Sigmoid colon (tissue), 7 donors: ENCODE measurements around the gene ACSS2. TPM values are rescaled to one million over a fixed set of nuclear protein-coding genes. Genes with fewer than 3 reads are reported as not detected.

Experiments used
- DNase-seq: peaks from one replicate; pipeline ENCODE4 v3.0.0-alpha.2; 2019
- H3K27ac ChIP-seq, 4 donors: fragments of 200-600 bp; sonication (generic); one replicate each; pipeline ENCODE4 v1.5.1; 2016 to 2019; ENCODE audit warnings: mild to moderate bottlenecking in 1 of 4
- H3K27me3 ChIP-seq, 3 donors: fragments of 200-600 bp; sonication (generic); one replicate each; pipeline ENCODE4 v1.5.1; 2019; ENCODE audit warnings: mild to moderate bottlenecking in 1 of 3
- H3K36me3 ChIP-seq, 4 donors: fragments of 200-600 bp; sonication (generic); one replicate each; pipeline ENCODE4 v1.5.1; 2016 to 2019
- H3K4me1 ChIP-seq, 4 donors: fragments of 200-600 bp; sonication (generic); one replicate each; pipeline ENCODE4 v1.5.1; 2017 to 2019
- H3K4me3 ChIP-seq, 4 donors: fragments of 200-600 bp; sonication (generic); one replicate each; pipeline ENCODE4 v1.5.1; 2017 to 2019; ENCODE audit warnings: mild to moderate bottlenecking in 2 of 4, moderate library complexity in 1 of 4
- H3K9me3 ChIP-seq, 4 donors: fragments of 200-600 bp in 3 of 4; sonication (generic) in 3 of 4; one replicate each; pipeline versions ENCODE4 v1.5.1 to v1.6.1; 2013 to 2019
- EP300 ChIP-seq, 4 donors: sonication (generic); formaldehyde crosslinking; IDR thresholded peaks; one replicate each; pipeline ENCODE4 v1.6.1; 2017; ENCODE audit warnings: antibody characterized with exemption in 4 of 4
- POLR2A ChIP-seq, 2 donors: fragments of 450-650 bp; IDR thresholded peaks; one replicate each; pipeline ENCODE4 v1.6.1; 2016; ENCODE audit warnings: antibody characterized with exemption in 2 of 2, mild to moderate bottlenecking in 2 of 2, moderate library complexity in 2 of 2
- POLR2AphosphoS5 ChIP-seq, 4 donors: sonication (generic); formaldehyde crosslinking; IDR thresholded peaks; one replicate each; pipeline ENCODE4 v1.6.1; 2017; ENCODE audit warnings: antibody characterized with exemption in 4 of 4
- WGBS, 2 donors: extraction: QIAGEN DNeasy Blood & Tissue Kit; methylation state at CpG; one replicate each; pipeline ENCODE4 v1.1.7; 2013; 5-methylcytosine and 5-hydroxymethylcytosine counted together
- intact Hi-C: fragments of 100-400 bp; cut with DNase I; formaldehyde crosslinking; loops from one replicate; pipeline ENCODE4 v1.15.1; 2023
- polyA plus RNA-seq, 3 donors: library from polyadenylated mRNA; stranded (reverse); fragments of 200-250 nt; gene quantifications; one replicate each; pipeline ENCODE4 v1.2.3, GENCODE V29; 2013
- total RNA-seq, 4 donors: library from RNA; depleted of rRNA; stranded (reverse); fragments of >200 nt; gene quantifications; one replicate each; pipeline ENCODE4 v1.1.0, GENCODE V29; 2016
- TF ChIP-seq, protein P1 (sequence below), 4 experiments: fragments of 450-650 bp in 3 of 4; fragments of 200-600 bp in 1 of 4; IDR thresholded peaks; one replicate each; pipeline ENCODE4 v1.5.1; 2016 to 2019; ENCODE audit warnings: antibody characterized with exemption in 4 of 4, mild to moderate bottlenecking in 3 of 4, moderate library complexity in 2 of 4
- donor health status: healthy with polysubstance abuse.
- donor health status: Bipolar disorder and iron deficiency.
- donor health status: healthy.

Gene ACSS2
- total and polyA plus RNA-seq, 7 donors: 29.7 to 232 (median 70.1) TPM

DNA sequence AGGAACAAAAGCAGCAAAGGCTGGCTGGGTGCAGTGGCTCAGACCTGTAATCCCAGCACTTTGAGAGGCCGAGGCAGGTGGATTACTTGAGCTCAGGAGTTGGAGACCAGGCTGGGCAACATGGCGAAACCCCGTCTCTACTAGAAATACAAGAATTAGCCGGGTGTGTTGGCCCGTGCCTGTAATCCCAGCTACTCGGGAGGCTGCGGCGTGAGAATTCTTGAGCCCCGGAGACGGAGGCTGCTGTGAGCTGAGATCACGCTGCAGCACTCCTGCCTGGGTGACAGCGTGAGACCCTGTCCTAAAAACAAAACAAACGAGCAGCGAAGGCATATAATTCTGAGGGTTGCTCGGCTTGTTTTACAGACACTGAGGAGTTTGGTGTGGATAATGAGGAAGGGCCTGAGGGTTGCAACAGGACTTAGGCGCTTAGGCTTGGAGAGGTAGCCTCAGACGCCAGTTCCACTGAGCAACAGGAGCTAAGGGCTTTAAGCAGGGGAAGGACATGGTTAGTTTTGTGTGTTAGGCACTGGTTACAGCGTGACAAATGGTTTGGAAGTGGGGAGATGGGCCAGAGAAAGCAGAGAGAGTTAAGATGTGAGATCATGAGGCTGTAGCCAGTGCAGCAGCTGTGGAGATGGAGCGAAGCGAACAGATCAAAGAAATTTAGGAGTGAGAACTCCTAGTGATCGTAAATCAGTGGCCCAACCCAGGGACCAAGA lies 80.5 kb downstream of the ACSS2 start:
- WGBS, 2 donors: 92 to 95% methylated on average over 21 of the region's 21 CpGs
- peak overlapping the region in 3 of 4 donors; percentile 91 to 94 (median 91) for H3K27ac ChIP-seq
- TF ChIP-seq, protein P1, sequence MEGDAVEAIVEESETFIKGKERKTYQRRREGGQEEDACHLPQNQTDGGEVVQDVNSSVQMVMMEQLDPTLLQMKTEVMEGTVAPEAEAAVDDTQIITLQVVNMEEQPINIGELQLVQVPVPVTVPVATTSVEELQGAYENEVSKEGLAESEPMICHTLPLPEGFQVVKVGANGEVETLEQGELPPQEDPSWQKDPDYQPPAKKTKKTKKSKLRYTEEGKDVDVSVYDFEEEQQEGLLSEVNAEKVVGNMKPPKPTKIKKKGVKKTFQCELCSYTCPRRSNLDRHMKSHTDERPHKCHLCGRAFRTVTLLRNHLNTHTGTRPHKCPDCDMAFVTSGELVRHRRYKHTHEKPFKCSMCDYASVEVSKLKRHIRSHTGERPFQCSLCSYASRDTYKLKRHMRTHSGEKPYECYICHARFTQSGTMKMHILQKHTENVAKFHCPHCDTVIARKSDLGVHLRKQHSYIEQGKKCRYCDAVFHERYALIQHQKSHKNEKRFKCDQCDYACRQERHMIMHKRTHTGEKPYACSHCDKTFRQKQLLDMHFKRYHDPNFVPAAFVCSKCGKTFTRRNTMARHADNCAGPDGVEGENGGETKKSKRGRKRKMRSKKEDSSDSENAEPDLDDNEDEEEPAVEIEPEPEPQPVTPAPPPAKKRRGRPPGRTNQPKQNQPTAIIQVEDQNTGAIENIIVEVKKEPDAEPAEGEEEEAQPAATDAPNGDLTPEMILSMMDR (IDR thresholded peaks at IDR 0.05): no peak
- TF ChIP-seq POLR2AphosphoS5 (IDR thresholded peaks at IDR 0.05): no peak
- TF ChIP-seq EP300 (IDR thresholded peaks at IDR 0.05): no peak
- TF ChIP-seq POLR2A (IDR thresholded peaks at IDR 0.05): no peak
- DNase-seq: peak; percentile 55
- intact Hi-C loops: loop anchor here (1.0 to 5.0 kb wide), 2 partner anchors 83 to 135 kb away; partner anchors contain the start of gene TRPC4AP
- no peaks in the 10 kb centered on the region for H3K9me3 ChIP-seq
- peaks cover 0 to 15% (median 14%) of the 10 kb centered on the region in 4 donors for H3K4me1 ChIP-seq
- no peak overlapping the region for H3K4me3 ChIP-seq
- no peaks in the 10 kb centered on the region for H3K27me3 ChIP-seq
- H3K36me3 ChIP-seq: no peaks in the 10 kb centered on the region

DNA sequence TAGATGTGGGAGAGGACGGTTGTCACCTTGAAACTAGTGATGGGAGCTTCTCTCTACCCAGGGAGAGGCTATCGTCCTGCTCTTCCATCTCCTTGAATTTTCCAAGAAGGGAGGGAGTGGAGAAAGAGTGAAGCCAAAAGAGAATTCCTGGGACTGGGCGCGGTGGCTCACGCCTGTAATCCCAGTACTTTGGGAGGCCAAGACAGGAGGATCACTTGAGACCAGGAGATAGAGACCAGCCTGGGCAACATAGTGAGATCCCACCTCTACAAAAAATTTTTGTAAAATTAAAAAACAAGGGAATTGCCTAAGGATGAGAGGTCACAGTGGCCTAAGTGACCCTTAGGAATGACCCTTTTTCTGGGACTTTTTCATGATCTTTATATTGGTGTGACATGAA lies 88.1 kb downstream of the ACSS2 start:
- Histone ChIP-seq H3K4me3 (no peak overlapping the region), H3K4me1 (no peaks in the 10 kb centered on the region), H3K27me3 (no peaks in the 10 kb centered on the region), H3K36me3 (no peaks in the 10 kb centered on the region), H3K9me3 (no peaks in the 10 kb centered on the region), H3K27ac (no peak overlapping the region)
- TF ChIP-seq POLR2AphosphoS5 (IDR thresholded peaks at IDR 0.05) (no peak), POLR2A (IDR thresholded peaks at IDR 0.05) (no peak), EP300 (IDR thresholded peaks at IDR 0.05) (no peak)
- TF ChIP-seq, protein P1 (IDR thresholded peaks at IDR 0.05): no peak
- WGBS, 2 donors: 95 to 96% methylated on average over 5 of the region's 5 CpGs
- intact Hi-C loops: no loop called here
- DNase-seq: no peak

DNA sequence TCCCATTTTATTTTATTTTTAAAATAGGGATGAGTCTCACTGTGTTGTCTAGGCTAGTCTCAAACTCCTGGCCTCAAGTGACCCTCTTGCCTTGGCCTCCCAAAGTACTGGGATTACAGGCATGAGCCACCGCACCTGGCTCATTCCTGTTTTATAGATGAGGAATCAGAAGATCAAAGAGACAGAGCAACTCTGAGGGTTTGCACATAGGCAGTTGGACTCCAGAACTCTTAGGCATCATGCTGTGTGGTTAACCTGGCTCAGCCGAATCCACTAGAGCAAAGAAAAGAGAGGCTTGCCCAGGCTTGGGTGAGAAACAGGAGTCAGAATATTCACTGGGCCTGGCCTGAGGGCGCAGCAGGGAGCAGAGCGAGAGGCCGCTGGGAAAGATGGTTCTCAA lies 88.6 kb downstream of the ACSS2 start:
- no peak for DNase-seq
- H3K36me3 ChIP-seq: no peaks in the 10 kb centered on the region
- H3K9me3 ChIP-seq: no peaks in the 10 kb centered on the region
- intact Hi-C loops: no loop called here
- H3K4me1 ChIP-seq: no peaks in the 10 kb centered on the region
- 87 to 90% methylated on average over 5 of the region's 5 CpGs for WGBS, 2 donors
- no peak overlapping the region for H3K27ac ChIP-seq
- TF ChIP-seq EP300 (IDR thresholded peaks at IDR 0.05) (no peak), POLR2A (IDR thresholded peaks at IDR 0.05) (no peak)
- TF ChIP-seq, protein P1 (IDR thresholded peaks at IDR 0.05): no peak
- H3K4me3 ChIP-seq: no peak overlapping the region
- H3K27me3 ChIP-seq: no peaks in the 10 kb centered on the region

DNA sequence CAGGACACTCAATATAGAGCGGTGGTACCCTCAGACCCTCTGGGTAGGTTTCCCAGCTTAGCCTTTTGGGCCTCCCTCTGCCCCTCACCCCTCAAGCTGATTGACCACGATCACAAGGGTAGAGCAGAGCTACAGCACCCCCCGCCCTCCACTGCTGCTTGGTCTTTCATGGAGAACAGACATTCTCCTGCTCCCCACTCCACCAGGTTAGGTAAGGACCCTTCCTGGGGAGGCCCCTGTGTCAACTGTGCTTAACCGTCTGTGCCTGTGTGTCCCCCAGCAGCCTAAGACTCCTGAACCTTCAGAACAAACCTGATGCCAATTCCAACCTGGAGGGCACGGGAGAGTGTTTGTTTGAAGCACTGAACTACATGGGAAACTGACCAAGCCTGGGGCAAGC lies 91.0 kb downstream of the ACSS2 start:
- no peak overlapping the region for H3K27ac ChIP-seq
- no peaks in the 10 kb centered on the region for H3K4me1 ChIP-seq
- TF ChIP-seq POLR2A (IDR thresholded peaks at IDR 0.05) (no peak), POLR2AphosphoS5 (IDR thresholded peaks at IDR 0.05) (no peak), EP300 (IDR thresholded peaks at IDR 0.05) (no peak)
- TF ChIP-seq, protein P1 (IDR thresholded peaks at IDR 0.05): no peak
- H3K27me3 ChIP-seq: no peaks in the 10 kb centered on the region
- no peaks in the 10 kb centered on the region for H3K9me3 ChIP-seq
- 89 to 95% methylated on average over 5 of the region's 5 CpGs for WGBS, 2 donors
- no peak overlapping the region for H3K4me3 ChIP-seq
- no peak for DNase-seq
- no peaks in the 10 kb centered on the region for H3K36me3 ChIP-seq
- intact Hi-C loops: no loop called here
